Spinal cord (tissue), 10 donors: ENCODE data around the gene SLC7A14. TPM values are rescaled to one million over a fixed set of nuclear protein-coding genes. Genes with fewer than 3 reads are reported as not detected.

Experiments used
- DNase-seq, 6 donors: peaks; one replicate each; pipeline versions ENCODE4 v3.0.0 to v3.0.0-alpha.2; 2013 to 2015; ENCODE audit warnings: low spot score in 6 of 6, low read depth in 4 of 6
- H3K27ac ChIP-seq: one replicate; pipeline ENCODE4 v1.5.1; 2013; ENCODE audit warnings: low read depth, low read length, control low read depth
- H3K27me3 ChIP-seq: one replicate; pipeline ENCODE4 v1.6.1; 2013; ENCODE audit warnings: low read length; ENCODE audit not compliant: control insufficient read depth, insufficient read depth
- H3K36me3 ChIP-seq: one replicate; pipeline ENCODE4 v1.6.1; 2013; ENCODE audit warnings: low read length; ENCODE audit not compliant: control insufficient read depth, insufficient read depth
- H3K4me1 ChIP-seq: one replicate; pipeline ENCODE4 v1.6.1; 2013; ENCODE audit warnings: low read length; ENCODE audit not compliant: control insufficient read depth, insufficient read depth
- H3K4me3 ChIP-seq: one replicate; pipeline ENCODE4 v1.5.1; 2013; ENCODE audit warnings: low read depth, low read length, control low read depth
- H3K9me3 ChIP-seq: one replicate; pipeline ENCODE4 v1.6.1; 2013; ENCODE audit warnings: low read length; ENCODE audit not compliant: control insufficient read depth, insufficient read depth
- WGBS: methylation state at CpG from one replicate; pipeline ENCODE4 v1.1.5; 2013; ENCODE audit warnings: missing lambda C conversion rate; ENCODE audit not compliant: insufficient coverage; 5-methylcytosine and 5-hydroxymethylcytosine counted together
- polyA plus RNA-seq, 2 donors: library from polyadenylated mRNA; unstranded; fragments of 120-200 nt; gene quantifications; one replicate each; pipeline ENCODE4 v1.2.1, GENCODE V29; 2013; ENCODE audit not compliant: insufficient read length in 2 of 2
- total RNA-seq, 2 donors: library from RNA; depleted of rRNA in 1 of 2; stranded (reverse); fragments of 120-200 nt in 1 of 2; fragments of >200 nt in 1 of 2; gene quantifications; one replicate each; pipeline versions ENCODE4 v1.2.3 to v1.2.4, GENCODE V29; 2013 to 2014
- donor health status: healthy.

The SLC7A14 gene
- total and polyA plus RNA-seq, 4 donors = 8.2 to 48.9 (median 15.8) TPM

DNA sequence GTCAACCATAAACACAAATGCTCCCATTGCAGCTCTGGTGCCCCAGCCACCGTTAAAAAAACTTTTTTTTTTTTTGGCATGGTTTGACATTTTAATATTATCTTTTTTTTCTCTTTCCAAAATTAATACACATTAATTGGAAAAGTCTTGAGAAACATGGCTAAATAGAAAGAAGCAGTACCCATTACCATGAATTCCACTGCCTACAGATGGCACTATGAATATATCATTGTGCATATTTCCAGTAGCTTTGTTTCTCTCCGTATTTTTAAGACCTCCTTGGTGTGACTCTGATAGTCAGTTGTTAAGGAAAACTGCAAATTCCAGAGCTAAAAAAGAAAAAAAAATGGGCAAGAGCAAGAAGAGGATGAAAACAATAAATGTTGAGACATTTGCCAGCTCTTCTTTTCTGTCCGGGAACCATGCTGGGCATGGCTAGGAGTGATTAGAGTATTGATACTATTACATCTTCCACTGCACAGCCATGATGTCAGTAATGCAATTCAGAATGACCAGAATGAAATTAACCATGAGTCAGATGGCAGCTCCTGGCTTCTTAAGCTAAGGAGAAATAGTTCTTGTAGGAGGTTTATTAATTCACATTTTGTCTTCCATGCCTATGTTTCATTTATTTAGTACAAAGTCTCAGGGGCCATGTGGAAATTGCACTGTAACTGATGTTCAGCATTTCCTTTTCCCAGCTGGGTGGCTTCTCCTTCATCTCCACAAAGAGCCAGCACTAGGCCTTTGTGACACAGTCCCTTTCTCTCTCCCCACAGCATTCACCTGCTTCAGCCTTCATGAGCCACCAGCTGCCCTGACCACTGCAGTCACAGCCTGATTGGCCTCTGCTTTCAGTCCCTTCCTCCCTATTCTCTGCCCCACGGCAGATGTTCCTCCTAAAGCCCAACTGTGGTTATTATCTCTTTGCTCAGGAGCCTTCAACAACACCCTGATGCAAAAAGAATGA lies 31.8 kb downstream of the SLC7A14 start:
- no peak for DNase-seq
- H3K27me3 ChIP-seq = no peaks in the 10 kb centered on the region
- H3K27ac ChIP-seq = no peak overlapping the region
- no peak overlapping the region for H3K4me3 ChIP-seq
- no peaks in the 10 kb centered on the region for H3K36me3 ChIP-seq
- H3K9me3 ChIP-seq = no peaks in the 10 kb centered on the region
- H3K4me1 ChIP-seq = no peaks in the 10 kb centered on the region
- 60% methylated on average over 1 of the region's 4 CpGs for WGBS

DNA sequence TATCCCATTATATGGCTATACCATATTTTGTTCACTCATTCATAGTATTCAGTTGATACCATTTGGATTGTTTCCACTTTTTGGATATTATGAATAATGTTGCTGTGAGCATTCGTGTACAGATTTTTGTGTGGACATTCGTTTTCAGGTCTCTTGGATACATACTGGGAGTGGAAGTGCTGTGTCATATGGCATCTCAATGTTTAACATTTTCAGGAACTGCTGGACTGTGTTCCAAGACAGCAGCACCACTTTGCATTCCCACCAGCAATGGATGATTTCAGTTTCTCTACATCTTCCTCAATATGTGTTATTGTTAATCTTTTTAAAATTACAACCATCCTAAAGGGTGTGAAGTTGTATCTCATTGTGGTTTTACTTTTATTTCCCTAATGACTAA lies 34.6 kb downstream of the SLC7A14 start:
- no peaks in the 10 kb centered on the region for H3K27me3 ChIP-seq
- H3K4me1 ChIP-seq = no peaks in the 10 kb centered on the region
- no peaks in the 10 kb centered on the region for H3K9me3 ChIP-seq
- H3K36me3 ChIP-seq = no peaks in the 10 kb centered on the region
- DNase-seq = no peak
- no peak overlapping the region for H3K4me3 ChIP-seq
- no peak overlapping the region for H3K27ac ChIP-seq
- 83% methylated on average over 2 of the region's 2 CpGs for WGBS

GRCh38 chr3:170542704-170543103 lies 43.2 kb downstream of the SLC7A14 start:
- WGBS = 100% methylated on average over 1 of the region's 3 CpGs
- Histone ChIP-seq H3K27ac (no peak overlapping the region), H3K36me3 (no peaks in the 10 kb centered on the region), H3K9me3 (no peaks in the 10 kb centered on the region), H3K27me3 (no peaks in the 10 kb centered on the region), H3K4me3 (no peak overlapping the region), H3K4me1 (no peaks in the 10 kb centered on the region)
- no peak for DNase-seq

- Histone ChIP-seq H3K27me3 (no peaks in the 10 kb centered on the region), H3K36me3 (no peaks in the 10 kb centered on the region), H3K4me1 (no peaks in the 10 kb centered on the region), H3K4me3 (no peak overlapping the region), H3K27ac (no peak overlapping the region), H3K9me3 (no peaks in the 10 kb centered on the region)
- no peak for DNase-seq
- WGBS = 82% methylated on average over 2 of the region's 3 CpGs
These were observed 46.0 kb downstream of the SLC7A14 start for GRCh38 chr3:170539897-170540296.

GRCh38 chr3:170536712-170537111 lies 49.2 kb downstream of the SLC7A14 start:
- no peak overlapping the region for H3K4me3 ChIP-seq
- peaks cover 2% of the 10 kb centered on the region for H3K4me1 ChIP-seq
- DNase-seq = no peak
- H3K36me3 ChIP-seq = peaks cover 2% of the 10 kb centered on the region
- H3K27ac ChIP-seq = no peak overlapping the region
- no peaks in the 10 kb centered on the region for H3K9me3 ChIP-seq
- H3K27me3 ChIP-seq = no peaks in the 10 kb centered on the region

- Histone ChIP-seq H3K9me3 (no peaks in the 10 kb centered on the region), H3K27me3 (no peaks in the 10 kb centered on the region), H3K27ac (no peak overlapping the region), H3K36me3 (peaks cover 2% of the 10 kb centered on the region), H3K4me3 (no peak overlapping the region), H3K4me1 (peaks cover 6% of the 10 kb centered on the region)
- no peak for DNase-seq
- WGBS = 100% methylated on average over 1 of the region's 3 CpGs
These were observed 51.6 kb downstream of the SLC7A14 start for GRCh38 chr3:170534227-170534626.

GRCh38 chr3:170532573-170532972 lies 53.3 kb downstream of the SLC7A14 start:
- H3K27me3 ChIP-seq = no peaks in the 10 kb centered on the region
- no peak overlapping the region for H3K4me3 ChIP-seq
- peaks cover 2% of the 10 kb centered on the region for H3K36me3 ChIP-seq
- no peaks in the 10 kb centered on the region for H3K9me3 ChIP-seq
- no peak overlapping the region for H3K27ac ChIP-seq
- peaks cover 6% of the 10 kb centered on the region for H3K4me1 ChIP-seq
- DNase-seq = no peak
- WGBS = 85% methylated on average over 5 of the region's 6 CpGs

- no peak overlapping the region for H3K27ac ChIP-seq
- H3K4me1 ChIP-seq = peaks cover 6% of the 10 kb centered on the region
- no peaks in the 10 kb centered on the region for H3K27me3 ChIP-seq
- 63% methylated on average over 4 of the region's 7 CpGs for WGBS
- no peak overlapping the region for H3K4me3 ChIP-seq
- DNase-seq = peak in 2 of 6 donors; percentile 20 to 64
- peaks cover 2% of the 10 kb centered on the region for H3K36me3 ChIP-seq
- no peaks in the 10 kb centered on the region for H3K9me3 ChIP-seq
These were observed 54.1 kb downstream of the SLC7A14 start for GRCh38 chr3:170531657-170532335.

- Histone ChIP-seq H3K27me3 (no peaks in the 10 kb centered on the region), H3K4me3 (no peak overlapping the region), H3K27ac (no peak overlapping the region), H3K9me3 (no peaks in the 10 kb centered on the region), H3K36me3 (peaks cover 6% of the 10 kb centered on the region), H3K4me1 (peaks cover 6% of the 10 kb centered on the region)
- DNase-seq = no peak
- WGBS = 90% methylated on average over 4 of the region's 6 CpGs
These were observed 54.8 kb downstream of the SLC7A14 start for GRCh38 chr3:170531054-170531453.
